SK-N-SH (cell line): Measurements from ENCODE around the gene GH2. TPM values are rescaled to one million over a fixed set of nuclear protein-coding genes. Genes with fewer than 3 reads are reported as not detected.
"Not testable (repeated sequence)": the region's sequence is repeated elsewhere in the genome, so short reads cannot be mapped to it uniquely, and the experiment has no call there.

Source experiments
- CTCF ChIA-PET: fragments of 300-600, 350-600 bp; formaldehyde crosslinking; extraction: SDS; loops from one replicate; lab custom pipeline; 2021; lab: Yijun Ruan, JAX
- POLR2A ChIA-PET: fragments of 350-600 bp; sonication (Branson Sonifier 250); formaldehyde crosslinking; extraction: SDS; loops from one replicate; lab custom pipeline; 2020; ENCODE audit warnings: antibody characterized with exemption, inconsistent platforms; lab: Yijun Ruan, JAX
- DNase-seq: peaks from one replicate; pipeline ENCODE4 v3.0.0; 2012
- H2AFZ ChIP-seq: fragments of 200-600 bp; sonication (generic); 2 replicates; pipeline ENCODE4 v1.8.1; 2016; ENCODE audit warnings: antibody characterized with exemption, mild to moderate bottlenecking, low read depth
- H3F3A ChIP-seq: fragments of 200-600 bp; sonication (generic); replicated peaks from 2 replicates; pipeline ENCODE3; 2016; ENCODE audit warnings: antibody characterized with exemption, mild to moderate bottlenecking; ENCODE audit not compliant: insufficient read depth
- H3K27ac ChIP-seq, 2 experiments: fragments of 200-500 bp in 1 of 2; fragments of 200-600 bp in 1 of 2; sonication (Bioruptor generic) in 1 of 2; sonication (generic), shearing (Covaris generic) in 1 of 2; 2 replicates each; pipeline versions ENCODE4 v1.5.1 to v1.6.1; 2014 to 2016; ENCODE audit warnings: low read depth in 2 of 2, inconsistent platforms in 1 of 2, low read length in 1 of 2, mild to moderate bottlenecking in 1 of 2, mixed read lengths in 1 of 2
- H3K27me3 ChIP-seq: fragments of 200-600 bp; sonication (generic), shearing (Covaris generic); 2 replicates; pipeline ENCODE4 v1.6.1; 2016; ENCODE audit warnings: mixed run types; ENCODE audit not compliant: insufficient read depth
- H3K36me3 ChIP-seq, 2 experiments: fragments of 200-500 bp in 1 of 2; fragments of 200-600 bp in 1 of 2; sonication (Bioruptor generic) in 1 of 2; sonication (generic) in 1 of 2; replicated peaks in 1 of 2; 2 replicates each; pipeline versions ENCODE3 to v1.5.1; 2014 to 2016; ENCODE audit warnings: low read length in 1 of 2, mild to moderate bottlenecking in 1 of 2; ENCODE audit not compliant: insufficient read depth in 2 of 2, control insufficient read depth in 1 of 2
- H3K4me1 ChIP-seq, 2 experiments: fragments of 200-500 bp in 1 of 2; fragments of 200-600 bp in 1 of 2; sonication (Bioruptor generic) in 1 of 2; sonication (generic), shearing (Covaris generic) in 1 of 2; 2 replicates each; pipeline versions ENCODE4 v1.5.1 to v1.6.1; 2014 to 2016; ENCODE audit warnings: low read depth in 1 of 2, low read length in 1 of 2, mixed run types in 1 of 2; ENCODE audit not compliant: insufficient read depth in 2 of 2, control insufficient read depth in 1 of 2
- H3K4me2 ChIP-seq: fragments of 200-600 bp; sonication (generic), shearing (Covaris generic); 2 replicates; pipeline ENCODE4 v1.6.1; 2017; ENCODE audit warnings: mixed run types
- H3K4me3 ChIP-seq, 2 experiments: fragments of 200-500 bp in 1 of 2; fragments of 200-600 bp in 1 of 2; sonication (Bioruptor generic) in 1 of 2; sonication (generic), shearing (Covaris generic) in 1 of 2; 2 replicates each; pipeline versions ENCODE4 v1.5.1 to v1.8.1; 2014 to 2016; ENCODE audit warnings: low read depth in 2 of 2, inconsistent platforms in 1 of 2, low read length in 1 of 2, mild to moderate bottlenecking in 1 of 2, mixed read lengths in 1 of 2, moderate library complexity in 1 of 2
- H3K79me2 ChIP-seq: fragments of 200-600 bp; sonication (generic); 2 replicates; pipeline ENCODE4 v1.8.1; 2017; ENCODE audit warnings: mild to moderate bottlenecking; ENCODE audit not compliant: insufficient read depth
- H3K9ac ChIP-seq: fragments of 200-600 bp; sonication (generic); 2 replicates; pipeline ENCODE4 v1.6.1; 2017; ENCODE audit warnings: mixed run types
- H3K9me2 ChIP-seq: fragments of 200-600 bp; sonication (generic); 2 replicates; pipeline ENCODE4 v1.6.1; 2017; ENCODE audit warnings: mixed run types
- H3K9me3 ChIP-seq: fragments of 200-600 bp; sonication (generic); 2 replicates; pipeline ENCODE4 v1.6.1; 2017; ENCODE audit warnings: mixed run types, mild to moderate bottlenecking, moderate library complexity
- H4K20me1 ChIP-seq: fragments of 200-600 bp; sonication (generic); 2 replicates; pipeline ENCODE4 v1.6.1; 2017; ENCODE audit warnings: mild to moderate bottlenecking, mixed run types; ENCODE audit not compliant: insufficient read depth
- CTCF ChIP-seq: fragments of 200-600 bp; sonication (generic); IDR thresholded peaks from 2 replicates; pipeline ENCODE4 v1.6.1; 2017; ENCODE audit warnings: antibody characterized with exemption, mild to moderate bottlenecking, moderate library complexity
- EP300 ChIP-seq, 2 experiments: IDR thresholded peaks; 2 replicates each; pipeline versions ENCODE4 v1.4.0 to v1.6.1; 2012; ENCODE audit warnings: borderline replicate concordance in 1 of 2, low read depth in 1 of 2, low read length in 1 of 2
- EZH2phosphoT487 ChIP-seq: fragments of 200-600 bp; sonication (generic); IDR thresholded peaks from 2 replicates; pipeline ENCODE4 v1.6.1; 2017; ENCODE audit warnings: low read depth, mixed run types, mild to moderate bottlenecking, antibody characterized with exemption, moderate library complexity, borderline replicate concordance
- FOXJ3 ChIP-seq: sonication (generic); formaldehyde crosslinking; IDR thresholded peaks from 2 replicates; pipeline ENCODE4 v1.5.1; 2020; ENCODE audit warnings: mild to moderate bottlenecking, missing genetic modification reagents
- FOXM1 ChIP-seq: IDR thresholded peaks from 2 replicates; pipeline ENCODE4 v1.4.0; 2012; ENCODE audit warnings: low read depth, mild to moderate bottlenecking
- GABPA ChIP-seq: IDR thresholded peaks from 2 replicates; pipeline ENCODE4 v1.4.0; 2012; ENCODE audit warnings: low read depth, mild to moderate bottlenecking
- MEF2A ChIP-seq: IDR thresholded peaks from 2 replicates; pipeline ENCODE4 v1.4.0; 2012; ENCODE audit warnings: low read depth, borderline replicate concordance
- MXI1 ChIP-seq: IDR thresholded peaks from 2 replicates; pipeline ENCODE4 v1.6.1; 2012; ENCODE audit warnings: mild to moderate bottlenecking, low read depth, low read length, improper control_type of control experiment
- NFIC ChIP-seq: IDR thresholded peaks from 2 replicates; pipeline ENCODE4 v1.4.0; 2012; ENCODE audit warnings: borderline replicate concordance
- POLR2AphosphoS5 ChIP-seq: IDR thresholded peaks from 2 replicates; pipeline ENCODE4 v1.6.1; 2012; ENCODE audit warnings: low read depth, low read length
- RAD21 ChIP-seq: IDR thresholded peaks from 2 replicates; pipeline ENCODE4 v1.6.1; 2012; ENCODE audit warnings: mild to moderate bottlenecking, low read length
- RCOR1 ChIP-seq: fragments of 150-350 bp; IDR thresholded peaks from 2 replicates; pipeline ENCODE4 v1.6.1; 2017; ENCODE audit warnings: antibody characterized with exemption, low read length
- RFX5 ChIP-seq: IDR thresholded peaks from 2 replicates; pipeline ENCODE4 v1.6.1; 2012; ENCODE audit warnings: mild to moderate bottlenecking, improper control_type of control experiment, low read length
- RXRA ChIP-seq: IDR thresholded peaks from 2 replicates; pipeline ENCODE4 v1.4.0; 2012; ENCODE audit warnings: low read depth, mild to moderate bottlenecking, borderline replicate concordance
- SMC3 ChIP-seq: IDR thresholded peaks from 2 replicates; pipeline ENCODE4 v1.6.1; 2012; ENCODE audit warnings: low read depth, low read length, improper control_type of control experiment
- TAF1 ChIP-seq: IDR thresholded peaks from 2 replicates; pipeline ENCODE4 v1.6.1; 2012; ENCODE audit warnings: low read depth, mild to moderate bottlenecking, low read length, moderate library complexity, borderline replicate concordance
- TCF12 ChIP-seq: IDR thresholded peaks from 2 replicates; pipeline ENCODE4 v1.4.0; 2012
- TEAD4 ChIP-seq: IDR thresholded peaks from 2 replicates; pipeline ENCODE4 v1.4.0; 2012; ENCODE audit warnings: mild to moderate bottlenecking, borderline replicate concordance; ENCODE audit not compliant: insufficient read depth
- YY1 ChIP-seq: IDR thresholded peaks from 2 replicates; pipeline ENCODE4 v1.4.0; 2012; ENCODE audit warnings: low read depth, mild to moderate bottlenecking
- WGBS: methylation state at CpG from one replicate; pipeline ENCODE4 v1.1.6; 2017; ENCODE audit warnings: low lambda C conversion rate; 5-methylcytosine and 5-hydroxymethylcytosine counted together
- polyA plus RNA-seq, 3 experiments: library from polyadenylated mRNA; depleted of rRNA; stranded (reverse); fragments of >200 nt; gene quantifications; 2 replicates each; pipeline ENCODE4 v1.2.3, GENCODE V29; 2012

Gene GH2
- polyA plus RNA-seq, 1 of the 3 experiments (the other 2 are of a cell fraction) = not detected

GRCh38 chr17:63917646-63918045 lies 35.9 kb upstream of the GH2 start:
- no peak for TF ChIP-seq RCOR1
- no peak for TF ChIP-seq GABPA
- TF ChIP-seq POLR2AphosphoS5 = no peak
- TF ChIP-seq NFIC = no peak
- TF ChIP-seq TEAD4 = no peak
- Histone ChIP-seq H3K4me1 (no peaks in the 10 kb centered on the region), H3K4me3 (no peak overlapping the region), H3K9me3 (no peaks in the 10 kb centered on the region), H3K9ac (no peak overlapping the region), H3K27ac (no peak overlapping the region), H3K27me3 (peaks cover 46% of the 10 kb centered on the region), H4K20me1 (no peaks in the 10 kb centered on the region), H3K79me2 (no peaks in the 10 kb centered on the region), H3K4me2 (no peak overlapping the region), H3K36me3 (no peaks in the 10 kb centered on the region), H3F3A (no peaks in the 10 kb centered on the region), H3K9me2 (no peaks in the 10 kb centered on the region), H2AFZ (no peak overlapping the region)
- CTCF ChIA-PET = interaction anchor here (1.7 to 6.7 kb wide), 16 partner anchors 14 to 502 kb away, joined by 6 to 214 read pairs (median 30); partner anchors contain the start of genes CD79B, ERN1 and PRR29
- POLR2A ChIA-PET = interaction anchor here (1.5 kb wide), 1 partner anchor 212 kb away, joined by 3 read pairs; the partner anchor contains the start of gene ERN1
- DNase-seq = no peak
- WGBS = 50% methylated on average over 13 of the region's 13 CpGs

GRCh38 chr17:63917206-63917605 lies 35.5 kb upstream of the GH2 start:
- peaks cover 50% of the 10 kb centered on the region for H3K27me3 ChIP-seq
- H3K9ac ChIP-seq, H3K27ac ChIP-seq, H3K4me2 ChIP-seq, H3F3A ChIP-seq, H2AFZ ChIP-seq, H3K9me3 ChIP-seq, H4K20me1 ChIP-seq, H3K36me3 ChIP-seq, H3K4me1 ChIP-seq, H3K79me2 ChIP-seq, DNase-seq, H3K4me3 ChIP-seq, H3K9me2 ChIP-seq: not testable (repeated sequence)
- WGBS = 71% methylated on average over 11 of the region's 11 CpGs
- POLR2A ChIA-PET = interaction anchor here (1.5 kb wide), 1 partner anchor 213 kb away, joined by 3 read pairs; the partner anchor contains the start of gene ERN1
- CTCF ChIA-PET = interaction anchor here (3.4 to 6.7 kb wide), 9 partner anchors 14 to 215 kb away, joined by 27 to 214 read pairs (median 63); partner anchors contain the start of genes CD79B, ERN1 and PRR29

- H3K27ac ChIP-seq = no peak overlapping the region
- no peaks in the 10 kb centered on the region for H3K4me1 ChIP-seq
- H3K79me2 ChIP-seq = no peaks in the 10 kb centered on the region
- no peak overlapping the region for H2AFZ ChIP-seq
- no peak overlapping the region for H3K9ac ChIP-seq
- ChIA-PET POLR2A (no interaction called here), CTCF (interaction anchor here (1.1 to 6.7 kb wide), 10 partner anchors 14 to 189 kb away, joined by 3 to 214 read pairs (median 38); partner anchors contain the start of gene CD79B)
- WGBS = 71% methylated on average over 12 of the region's 12 CpGs
- no peaks in the 10 kb centered on the region for H4K20me1 ChIP-seq
- peaks cover 50% of the 10 kb centered on the region for H3K27me3 ChIP-seq
- H3K4me2 ChIP-seq = no peak overlapping the region
- no peaks in the 10 kb centered on the region for H3K36me3 ChIP-seq
- DNase-seq = no peak
- no peaks in the 10 kb centered on the region for H3K9me3 ChIP-seq
- H3F3A ChIP-seq = no peaks in the 10 kb centered on the region
- no peak overlapping the region for H3K4me3 ChIP-seq
- no peaks in the 10 kb centered on the region for H3K9me2 ChIP-seq
- no peak for TF ChIP-seq MEF2A
- no peak for TF ChIP-seq MXI1
- no peak for TF ChIP-seq RAD21
- no peak for TF ChIP-seq SMC3
- TF ChIP-seq TAF1 = no peak
- TF ChIP-seq POLR2AphosphoS5 = no peak
- no peak for TF ChIP-seq EZH2phosphoT487
- TF ChIP-seq YY1 = no peak
- TF ChIP-seq FOXM1 = no peak
- TF ChIP-seq RXRA = no peak
- no peak for TF ChIP-seq TCF12
- TF ChIP-seq RFX5 = no peak
- no peak for TF ChIP-seq CTCF
- no peak for TF ChIP-seq FOXJ3
- TF ChIP-seq EP300 (IDR thresholded peaks at IDR 0.05; ENCODE audit: borderline replicate concordance in 1 of 2, low read depth in 1 of 2, low read length in 1 of 2) = no peak
Measured at GRCh38 chr17:63916566-63917185, 34.9 kb upstream of the GH2 start.
